ENCODE measurements around the gene GGPS1.
"Not testable (repeated sequence)": the region's sequence is repeated elsewhere in the genome, so short reads cannot be mapped to it uniquely, and the experiment has no call there.

GGPS1 gene

GRCh38 chr1:235328271-235329138 is at the start of gene GGPS1:
GGPS1 (plus strand) TSS chr1:235328570; CDS start chr1:235335265, 6,695 bp downstream.
- DNase-seq (ENCODE audit: low read depth in 2 of 2), result peak; percentile 98 to 99

DNA sequence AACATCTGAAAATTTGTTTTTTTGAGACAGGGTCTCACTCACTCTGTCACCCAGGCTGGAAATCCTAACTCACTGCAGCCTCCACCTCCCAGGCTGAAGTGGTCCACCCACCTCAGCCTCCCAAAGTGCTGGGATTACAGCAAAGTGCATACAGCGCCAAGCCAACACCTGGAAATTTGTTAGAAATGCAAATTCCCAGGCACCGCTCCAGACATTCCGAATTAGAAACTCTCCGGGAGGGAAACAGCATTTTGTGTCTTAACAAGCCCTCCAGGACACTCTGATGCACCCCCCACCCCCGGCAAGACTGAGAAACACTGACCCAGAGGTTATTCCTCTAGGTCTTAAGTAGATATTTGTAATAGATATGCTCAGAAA is 49.5 kb upstream of the GGPS1 start:
- no peak for DNase-seq (ENCODE audit: low read depth in 2 of 2)

- DNase-seq (ENCODE audit: low read depth in 2 of 2), result no peak
Observed at GRCh38 chr1:235279694-235280093, 48.7 kb upstream of the GGPS1 start.

GRCh38 chr1:235280467-235280866 is 47.9 kb upstream of the GGPS1 start:
- DNase-seq (ENCODE audit: low read depth in 2 of 2), result no peak

GRCh38 chr1:235283636-235284035 is 44.7 kb upstream of the GGPS1 start:
- DNase-seq (ENCODE audit: low read depth in 2 of 2), result not testable (repeated sequence)

DNA sequence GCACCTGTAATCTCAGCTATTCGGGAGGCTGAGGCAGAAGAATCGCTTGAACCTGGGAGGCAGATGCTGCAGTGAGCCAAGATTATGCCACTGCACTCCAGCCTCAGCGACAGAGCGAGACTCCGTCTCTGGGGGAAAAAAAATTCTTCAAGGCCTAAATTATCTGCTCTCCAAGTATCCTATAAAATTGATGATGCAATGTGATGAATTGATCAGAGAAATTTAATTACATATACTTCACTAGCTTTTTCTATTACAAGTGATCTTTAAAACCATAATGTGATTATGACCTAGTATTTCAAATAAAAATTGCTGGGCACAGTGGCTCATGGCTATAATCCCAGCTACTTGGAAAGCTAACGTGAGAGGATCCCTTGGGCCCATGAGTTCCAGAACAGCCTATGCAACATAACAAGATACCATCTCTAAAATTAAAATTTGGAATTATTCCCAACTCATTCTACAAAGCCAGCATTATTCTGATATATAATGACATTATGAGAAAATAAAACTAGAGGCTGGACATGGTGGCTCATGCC is 44.1 kb upstream of the GGPS1 start:
- DNase-seq (ENCODE audit: low read depth in 2 of 2), result no peak

DNA sequence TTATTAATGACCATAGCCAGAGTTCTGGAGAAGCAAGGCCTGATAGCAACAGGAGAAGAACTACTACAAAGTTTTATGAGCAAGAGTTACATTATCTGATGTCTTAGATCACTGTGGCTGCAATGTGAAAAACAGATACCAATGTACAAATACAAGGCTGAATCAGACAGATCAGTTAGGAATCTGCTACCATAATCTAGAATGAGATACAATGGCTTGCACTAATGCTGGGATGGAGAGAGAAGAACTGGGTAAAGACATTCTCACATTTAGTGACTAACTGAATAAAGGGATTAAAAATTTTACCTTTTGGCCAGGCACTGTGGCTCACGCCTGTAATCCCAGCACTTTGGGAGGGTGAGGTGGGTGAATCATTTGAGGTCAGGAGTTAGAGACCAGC is 41.7 kb upstream of the GGPS1 start:
- peak in 1 of 2 donors; percentile 11 for DNase-seq (ENCODE audit: low read depth in 2 of 2)

DNA sequence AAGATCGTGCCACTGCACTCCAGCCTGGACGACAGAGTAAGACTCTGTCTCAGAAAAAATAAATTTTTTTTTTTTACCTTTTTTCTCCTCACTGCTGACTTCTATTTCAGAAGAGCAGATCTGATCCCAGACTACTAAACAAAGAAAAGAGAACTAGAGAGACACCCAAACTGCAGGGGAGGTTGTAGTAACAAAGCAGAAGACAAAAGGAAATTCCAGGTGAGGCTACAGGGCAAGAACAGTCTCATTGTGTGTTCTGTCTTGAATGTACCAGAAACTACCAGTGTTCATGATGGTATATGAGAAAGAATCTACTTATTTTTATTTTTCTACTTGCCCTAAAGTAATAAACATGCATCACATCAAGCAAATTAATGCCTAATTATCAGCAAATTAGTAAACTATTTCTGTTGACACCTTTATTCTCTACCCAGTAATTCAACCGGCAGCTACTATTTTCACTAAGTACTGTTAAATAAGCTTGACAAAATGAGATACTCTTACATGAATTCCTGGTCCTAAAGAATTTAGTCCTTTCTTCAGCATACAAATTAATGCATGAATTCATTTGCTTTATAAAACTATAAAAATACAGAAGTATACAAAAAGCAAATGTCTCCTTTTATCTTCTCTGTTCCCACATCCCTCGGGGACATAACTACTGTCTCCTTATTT is 41.0 kb upstream of the GGPS1 start:
- no peak for DNase-seq (ENCODE audit: low read depth in 2 of 2)

- DNase-seq (ENCODE audit: low read depth in 2 of 2), result no peak
Observed at GRCh38 chr1:235289859-235290739, 38.3 kb upstream of the GGPS1 start.

DNA sequence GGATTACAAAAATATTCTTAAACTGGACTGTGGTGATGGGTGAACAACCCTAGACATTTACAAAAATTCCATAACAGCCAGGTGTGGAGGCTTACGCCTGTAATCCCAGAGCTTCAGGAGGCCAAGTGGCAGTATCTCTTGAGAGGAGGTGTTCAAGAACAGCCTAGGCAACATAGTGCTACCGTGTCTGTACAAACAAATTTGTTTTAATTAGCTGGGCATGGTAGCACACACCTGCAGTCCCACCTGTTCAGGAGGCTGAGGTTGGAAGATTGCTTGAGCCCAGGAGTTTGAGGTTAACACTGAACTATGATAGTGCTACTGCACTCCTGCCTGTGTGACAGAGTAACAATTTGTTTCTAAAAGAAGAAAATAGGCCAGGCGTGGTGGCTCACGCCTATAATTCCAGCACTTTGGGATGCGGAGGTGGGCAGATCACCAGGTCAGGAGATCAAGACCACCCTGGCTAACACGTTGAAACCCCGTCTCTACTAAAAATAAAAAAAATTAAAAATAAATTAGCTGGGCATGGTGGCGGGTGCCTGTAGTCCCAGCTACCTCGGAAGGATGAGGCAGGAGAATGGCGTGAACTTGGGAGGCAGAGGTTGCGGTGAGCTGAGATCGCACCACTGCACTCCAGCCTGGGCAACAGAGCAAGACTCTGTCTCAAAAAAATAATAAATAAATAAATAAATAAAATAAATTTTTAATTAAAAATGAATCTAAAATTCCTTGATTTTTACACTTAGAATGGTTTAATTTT is 37.4 kb upstream of the GGPS1 start:
- DNase-seq (ENCODE audit: low read depth in 2 of 2), result no peak

DNA sequence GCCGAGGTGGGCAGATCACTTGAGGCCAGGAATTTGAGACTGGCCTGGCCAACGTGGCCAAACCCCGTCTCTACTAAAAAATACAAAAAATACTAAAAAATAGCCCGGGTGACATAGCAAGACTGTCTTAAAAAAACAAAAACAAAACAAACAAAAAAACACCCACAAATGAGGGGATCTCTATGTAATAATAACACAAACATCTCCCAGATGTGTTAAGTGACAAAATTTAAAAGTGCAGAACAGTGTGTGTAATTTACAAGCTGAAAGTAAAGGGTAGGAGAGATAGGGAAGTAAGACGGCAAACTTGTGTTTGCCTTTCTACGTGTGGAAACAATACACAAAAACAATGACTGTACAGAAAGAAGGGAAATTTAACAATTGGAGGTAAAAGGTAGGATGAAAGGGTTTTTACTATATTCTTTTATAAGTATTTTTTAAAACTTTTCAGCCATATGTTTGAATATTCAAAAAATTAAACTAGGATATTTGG is 36.7 kb upstream of the GGPS1 start:
- no peak for DNase-seq (ENCODE audit: low read depth in 2 of 2)

DNA sequence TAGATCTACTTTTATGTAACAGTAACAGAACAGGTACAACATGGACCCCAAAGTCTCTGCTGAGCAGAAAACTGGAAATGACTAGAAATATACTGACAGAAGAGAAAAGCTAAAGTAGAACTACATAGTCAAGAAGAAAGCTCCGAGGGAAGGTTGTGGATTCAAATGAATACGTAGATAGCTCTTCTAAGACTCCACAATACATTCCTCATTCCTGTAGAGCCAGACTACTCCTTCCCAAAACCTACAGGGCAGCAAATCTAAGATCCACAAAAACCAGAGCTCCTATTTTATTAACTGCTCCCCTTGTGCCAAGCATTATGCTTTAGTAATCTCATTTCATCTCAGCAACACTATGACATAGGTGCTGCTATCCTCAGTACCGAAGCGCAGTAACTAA is 35.6 kb upstream of the GGPS1 start:
- DNase-seq (ENCODE audit: low read depth in 2 of 2), result no peak

DNA sequence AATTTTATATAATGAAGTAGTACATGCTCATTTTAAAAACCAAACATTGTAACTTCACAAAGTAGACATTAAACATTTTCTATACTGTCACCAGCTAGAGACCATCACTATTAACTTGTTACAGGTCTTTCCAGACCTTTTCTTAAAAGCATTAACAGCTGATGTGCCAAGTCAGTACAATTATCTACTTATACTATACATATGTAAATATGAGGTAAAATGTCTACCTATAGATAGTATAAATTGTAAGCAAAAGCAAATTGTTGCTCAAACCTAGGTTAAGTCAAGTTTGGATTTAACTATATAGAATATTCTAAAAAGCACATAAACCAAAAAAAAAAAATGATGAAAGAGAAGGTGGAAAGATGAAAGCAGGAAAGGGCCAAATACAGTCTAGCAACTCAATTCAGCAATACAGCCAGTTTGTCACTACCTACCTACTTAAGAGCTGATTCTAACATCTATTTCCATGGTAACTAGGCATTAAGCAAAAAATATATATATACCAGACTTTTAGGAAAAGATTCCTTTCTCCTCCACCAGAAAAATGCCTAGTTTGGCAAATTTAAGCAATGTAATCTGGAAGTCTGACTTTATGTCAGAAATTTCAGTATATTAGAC is 34.9 kb upstream of the GGPS1 start:
- no peak for DNase-seq (ENCODE audit: low read depth in 2 of 2)

- DNase-seq (ENCODE audit: low read depth in 2 of 2), result no peak
Observed at GRCh38 chr1:235295902-235296350, 32.4 kb upstream of the GGPS1 start.

DNA sequence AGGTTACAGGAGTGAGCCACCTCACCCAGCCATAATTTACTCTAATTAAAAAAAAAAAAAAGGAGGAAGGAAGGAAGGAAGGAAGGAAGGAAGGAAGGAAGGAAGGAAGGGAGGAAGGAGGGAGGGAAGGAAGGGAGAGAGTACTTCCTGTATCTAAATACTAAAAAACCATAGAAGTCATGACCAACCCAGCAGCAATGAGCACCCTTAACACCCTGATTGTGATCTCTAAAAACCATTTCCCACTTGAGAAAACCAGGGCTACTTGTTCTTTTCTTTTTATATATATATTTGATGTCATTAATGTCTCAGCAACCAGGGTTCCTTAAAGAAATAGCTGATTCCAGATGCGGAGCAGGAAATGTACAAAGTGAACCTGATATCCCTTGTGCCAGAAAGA is 31.6 kb upstream of the GGPS1 start:
- DNase-seq (ENCODE audit: low read depth in 2 of 2), result no peak

DNA sequence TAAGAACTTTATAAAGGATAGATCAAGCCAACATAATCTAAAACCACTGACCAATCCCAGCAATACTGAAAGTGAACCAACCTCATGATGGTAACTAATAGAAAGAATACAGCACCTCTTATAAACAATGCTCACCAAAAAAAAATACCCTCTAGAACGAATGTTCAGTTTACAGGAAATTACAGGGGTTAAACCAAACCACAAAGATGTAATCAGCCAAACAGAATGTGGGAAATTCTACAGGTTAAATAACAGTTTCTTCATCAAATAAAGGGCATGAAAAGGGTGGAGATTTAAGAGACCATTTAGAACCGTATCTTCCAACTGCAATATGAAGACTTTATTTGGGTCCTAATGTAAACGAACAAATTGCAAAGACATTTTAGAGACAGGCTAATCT is 30.8 kb upstream of the GGPS1 start:
- no peak for DNase-seq (ENCODE audit: low read depth in 2 of 2)

- no peak for DNase-seq (ENCODE audit: low read depth in 2 of 2)
Observed at GRCh38 chr1:235298758-235299157, 29.6 kb upstream of the GGPS1 start.

DNA sequence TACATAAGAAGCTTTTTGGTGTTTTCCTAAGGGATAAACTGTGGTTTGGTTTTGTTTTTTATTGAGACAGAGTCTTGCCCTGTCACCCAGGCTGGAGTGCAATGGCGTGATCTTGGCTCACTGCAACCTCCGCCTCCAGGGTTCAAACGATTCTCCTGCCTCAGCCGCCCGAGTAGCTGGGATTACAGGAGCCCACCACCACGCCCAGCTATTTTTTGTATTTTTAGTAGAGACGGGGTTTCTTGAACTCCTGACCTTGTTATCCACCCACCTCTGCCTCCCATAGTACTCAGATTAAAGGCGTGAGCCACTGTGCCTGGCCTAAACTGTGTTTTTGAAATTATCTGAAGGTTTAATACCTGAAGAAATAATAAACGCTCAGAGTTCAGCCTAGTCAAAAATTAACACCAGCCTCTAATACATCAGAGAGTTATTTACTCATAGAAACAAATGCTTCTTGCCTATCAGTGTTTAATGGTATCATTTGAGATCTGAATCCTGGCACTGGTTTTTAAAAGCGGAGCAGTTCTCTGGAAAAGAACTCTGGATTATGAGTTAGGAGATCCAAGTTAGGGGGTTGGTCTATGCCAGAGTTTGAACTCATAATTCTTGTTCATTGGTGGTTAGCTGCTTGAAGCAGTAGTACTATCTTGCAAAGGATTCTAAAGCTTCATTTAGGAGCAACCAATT is 29.1 kb upstream of the GGPS1 start:
- no peak for DNase-seq (ENCODE audit: low read depth in 2 of 2)

GRCh38 chr1:235302143-235302542 is 26.2 kb upstream of the GGPS1 start:
- no peak for DNase-seq (ENCODE audit: low read depth in 2 of 2)

Measured in stimulated activated CD4-positive, alpha-beta T cell treated with anti-CD3 and anti-CD28 coated beads, Interleukin-4, amount 100 ng/mL, for 48 hours (primary cell).